ENCODE measurements around the gene C1orf53. TPM values are rescaled to one million over a fixed set of nuclear protein-coding genes. Genes with fewer than 3 reads are reported as not detected.

The C1orf53 gene
- total RNA-seq, 1 experiment from 2014 or later: 1.4 TPM

DNA sequence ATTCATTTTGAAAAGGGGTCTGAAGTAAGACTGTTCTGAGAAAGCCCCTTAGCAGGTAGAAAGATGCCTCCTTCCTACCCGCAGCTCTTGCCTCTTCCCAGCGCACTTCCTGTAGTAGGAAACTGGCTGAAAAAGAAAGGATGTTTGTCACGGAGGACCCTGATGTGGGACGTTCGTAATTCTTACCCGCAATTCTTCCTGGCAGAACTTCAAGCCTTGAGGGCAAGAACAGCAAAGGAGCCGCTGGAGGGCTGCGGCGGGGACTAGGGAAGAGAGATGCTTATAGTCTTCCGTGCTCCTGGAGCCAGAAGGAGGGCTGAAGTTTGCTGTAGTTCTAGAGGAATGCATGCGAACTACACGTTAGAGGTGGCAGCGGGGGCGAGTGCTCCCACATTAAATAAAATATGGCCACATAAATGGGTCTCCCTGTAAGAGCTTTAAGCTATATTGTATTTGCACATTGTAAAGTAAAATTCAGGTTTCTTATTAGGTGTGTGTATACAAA is 6.3 kb downstream of the C1orf53 start:
- Histone ChIP-seq H3K27me3 (ENCODE audit: insufficient read depth, low read length) (peaks cover 90% of the 10 kb centered on the region), H3K9ac (ENCODE audit: extremely low read depth, insufficient read length, low read length) (no peak overlapping the region), H3K79me2 (ENCODE audit: insufficient read depth, low read length) (no peaks in the 10 kb centered on the region), H4K91ac (ENCODE audit: insufficient read length, low read depth, low read length) (no peak overlapping the region), H3K9me3 (ENCODE audit: control insufficient read depth, low read depth, low read length) (no peaks in the 10 kb centered on the region), H3K4me2 (ENCODE audit: insufficient read depth, insufficient read length, low read length) (peak overlapping the region; percentile 11), H4K5ac (ENCODE audit: insufficient read length, low read depth, low read length) (no peak overlapping the region), H3K27ac (ENCODE audit: insufficient read length, low read depth, low read length) (no peak overlapping the region), H3K56ac (ENCODE audit: insufficient read length, low read depth, low read length) (no peak overlapping the region), H2BK15ac (ENCODE audit: low read depth, low read length) (no peak overlapping the region), H2AFZ (ENCODE audit: low read length) (no peak overlapping the region), H3T11ph (ENCODE audit: low read length) (no peak overlapping the region), H4K8ac (replicated peaks; ENCODE audit: insufficient read length, low read depth, low read length) (no peak overlapping the region), H3K14ac (ENCODE audit: insufficient read depth, low read length) (no peak overlapping the region), H3K23ac (ENCODE audit: insufficient read length, low read depth, low read length) (no peak overlapping the region), H3K18ac (ENCODE audit: insufficient read length, low read depth, low read length) (no peak overlapping the region), H2BK5ac (ENCODE audit: insufficient read length, low read length) (no peak overlapping the region), H2BK120ac (ENCODE audit: low read depth, low read length, poor library complexity, severe bottlenecking) (no peak overlapping the region), H3K4me1 (ENCODE audit: insufficient read depth, low read length) (peaks cover 3% of the 10 kb centered on the region; the same call in 1 of the 2 replicates), H3K4ac (ENCODE audit: low read depth, low read length) (no peak overlapping the region), H3K23me2 (ENCODE audit: insufficient read length, low read depth, low read length, poor library complexity, severe bottlenecking) (peaks cover 22% of the 10 kb centered on the region), H2BK12ac (ENCODE audit: insufficient read length, low read depth, low read length) (no peak overlapping the region), H2BK20ac (ENCODE audit: low read depth, low read length, poor library complexity, severe bottlenecking) (no peak overlapping the region), H2AK5ac (ENCODE audit: insufficient read length, low read length) (no peak overlapping the region), H4K20me1 (ENCODE audit: control insufficient read depth, insufficient read depth, insufficient read length) (no peaks in the 10 kb centered on the region), H3K79me1 (ENCODE audit: insufficient read depth, low read depth, low read length, poor library complexity, severe bottlenecking) (no peaks in the 10 kb centered on the region)
- no CpG with 5 or more reads among the region's 14 CpGs for WGBS (ENCODE audit: extremely low coverage, insufficient read length, low lambda C conversion rate)
- TF ChIP-seq, protein P1, sequence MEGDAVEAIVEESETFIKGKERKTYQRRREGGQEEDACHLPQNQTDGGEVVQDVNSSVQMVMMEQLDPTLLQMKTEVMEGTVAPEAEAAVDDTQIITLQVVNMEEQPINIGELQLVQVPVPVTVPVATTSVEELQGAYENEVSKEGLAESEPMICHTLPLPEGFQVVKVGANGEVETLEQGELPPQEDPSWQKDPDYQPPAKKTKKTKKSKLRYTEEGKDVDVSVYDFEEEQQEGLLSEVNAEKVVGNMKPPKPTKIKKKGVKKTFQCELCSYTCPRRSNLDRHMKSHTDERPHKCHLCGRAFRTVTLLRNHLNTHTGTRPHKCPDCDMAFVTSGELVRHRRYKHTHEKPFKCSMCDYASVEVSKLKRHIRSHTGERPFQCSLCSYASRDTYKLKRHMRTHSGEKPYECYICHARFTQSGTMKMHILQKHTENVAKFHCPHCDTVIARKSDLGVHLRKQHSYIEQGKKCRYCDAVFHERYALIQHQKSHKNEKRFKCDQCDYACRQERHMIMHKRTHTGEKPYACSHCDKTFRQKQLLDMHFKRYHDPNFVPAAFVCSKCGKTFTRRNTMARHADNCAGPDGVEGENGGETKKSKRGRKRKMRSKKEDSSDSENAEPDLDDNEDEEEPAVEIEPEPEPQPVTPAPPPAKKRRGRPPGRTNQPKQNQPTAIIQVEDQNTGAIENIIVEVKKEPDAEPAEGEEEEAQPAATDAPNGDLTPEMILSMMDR (conservative IDR thresholded peaks at IDR 0.05): no peak; the same call in 2 of the 3 replicates
- DNase-seq: no peak
- Mint-ChIP-seq H3K27me3 (ENCODE audit: low read depth) (peaks cover 100% of the 10 kb centered on the region), H3K9me3 (peaks cover 0 to 4% of the 10 kb centered on the region in 2 experiments; a peak in 3 of 5 replicates), H3K27ac (no peak overlapping the region), H3K4me3 (peak overlapping the region in 1 of 2 experiments; percentile 61; a peak in 2 of 5 replicates), H3K4me1 (peaks cover 33 to 47% of the 10 kb centered on the region in 2 experiments), H3K36me3 (ENCODE audit: insufficient read depth in 1 of 3, low read depth in 3 of 3) (no peaks in the 10 kb centered on the region)
